H9 (cell line): Measurements from ENCODE around the gene TBC1D7. TPM values are rescaled to one million over a fixed set of nuclear protein-coding genes. Genes with fewer than 3 reads are reported as not detected.

Source experiments
- DNase-seq: peaks from one replicate; pipeline ENCODE4 v3.0.0-alpha.2; 2017
- H2AFZ ChIP-seq: one replicate; pipeline ENCODE4 v1.6.1; 2013; ENCODE audit warnings: mild to moderate bottlenecking, low read length, control low read depth, moderate library complexity
- H2AK5ac ChIP-seq: 2 replicates; pipeline ENCODE4 v1.6.1; 2013; ENCODE audit warnings: low read length, control low read depth, mixed read lengths; ENCODE audit not compliant: insufficient read length
- H2BK120ac ChIP-seq: one replicate; pipeline ENCODE4 v1.6.1; 2013; ENCODE audit warnings: low read depth, mild to moderate bottlenecking, low read length, control low read depth, inconsistent platforms; ENCODE audit not compliant: poor library complexity, severe bottlenecking
- H2BK12ac ChIP-seq: 2 replicates; pipeline ENCODE4 v1.6.1; 2013; ENCODE audit warnings: low read length, control low read depth, mixed read lengths, low read depth; ENCODE audit not compliant: insufficient read length
- H2BK15ac ChIP-seq: 2 replicates; pipeline ENCODE4 v1.6.1; 2013; ENCODE audit warnings: low read depth, low read length, control low read depth
- H2BK20ac ChIP-seq: one replicate; pipeline ENCODE4 v1.6.1; 2013; ENCODE audit warnings: low read depth, mild to moderate bottlenecking, low read length, control low read depth, inconsistent platforms; ENCODE audit not compliant: poor library complexity, severe bottlenecking
- H2BK5ac ChIP-seq: 2 replicates; pipeline ENCODE4 v1.6.1; 2013; ENCODE audit warnings: low read length, control low read depth, mixed read lengths; ENCODE audit not compliant: insufficient read length
- H3K14ac ChIP-seq: 2 replicates; pipeline ENCODE4 v1.6.1; 2013; ENCODE audit warnings: low read length, control low read depth; ENCODE audit not compliant: insufficient read depth
- H3K18ac ChIP-seq: 2 replicates; pipeline ENCODE4 v1.6.1; 2013; ENCODE audit warnings: low read depth, mild to moderate bottlenecking, mixed read lengths, low read length, control low read depth; ENCODE audit not compliant: insufficient read length
- H3K23ac ChIP-seq: 2 replicates; pipeline ENCODE4 v1.6.1; 2013; ENCODE audit warnings: low read length, control low read depth, mixed read lengths, low read depth; ENCODE audit not compliant: insufficient read length
- H3K23me2 ChIP-seq: 2 replicates; pipeline ENCODE4 v1.6.1; 2013; ENCODE audit warnings: low read depth, mild to moderate bottlenecking, mixed read lengths, low read length, control low read depth; ENCODE audit not compliant: insufficient read length, poor library complexity, severe bottlenecking
- H3K27ac ChIP-seq: 2 replicates; pipeline ENCODE4 v1.5.1; 2013; ENCODE audit warnings: low read length, control low read depth, mixed read lengths, low read depth; ENCODE audit not compliant: insufficient read length
- H3K27me3 ChIP-seq: 2 replicates; pipeline ENCODE4 v1.6.1; 2013; ENCODE audit warnings: low read length, control low read depth, inconsistent platforms; ENCODE audit not compliant: insufficient read depth
- H3K4ac ChIP-seq: 2 replicates; pipeline ENCODE4 v1.6.1; 2013; ENCODE audit warnings: low read depth, mild to moderate bottlenecking, control low read depth, inconsistent platforms, low read length, moderate library complexity
- H3K4me1 ChIP-seq: 2 replicates; pipeline ENCODE4 v1.6.1; 2013; ENCODE audit warnings: low read length, control low read depth, inconsistent platforms; ENCODE audit not compliant: insufficient read depth
- H3K4me2 ChIP-seq: 2 replicates; pipeline ENCODE4 v1.6.1; 2013; ENCODE audit warnings: low read length, control low read depth, mixed read lengths; ENCODE audit not compliant: insufficient read length, insufficient read depth
- H3K56ac ChIP-seq: 2 replicates; pipeline ENCODE4 v1.6.1; 2013; ENCODE audit warnings: low read depth, mild to moderate bottlenecking, mixed read lengths, low read length, control low read depth; ENCODE audit not compliant: insufficient read length
- H3K79me1 ChIP-seq: 2 replicates; pipeline ENCODE4 v1.6.1; 2013; ENCODE audit warnings: low read depth, mild to moderate bottlenecking, moderate library complexity, low read length, control low read depth, inconsistent platforms; ENCODE audit not compliant: insufficient read depth, poor library complexity, severe bottlenecking
- H3K79me2 ChIP-seq: 2 replicates; pipeline ENCODE4 v1.6.1; 2013; ENCODE audit warnings: low read length, control low read depth, inconsistent platforms; ENCODE audit not compliant: insufficient read depth
- H3K9ac ChIP-seq: 2 replicates; pipeline ENCODE4 v1.6.1; 2013; ENCODE audit warnings: low read length, control low read depth, mixed read lengths; ENCODE audit not compliant: insufficient read length; ENCODE audit errors: extremely low read depth
- H3K9me3 ChIP-seq: one replicate; pipeline ENCODE4 v1.6.1; 2013; ENCODE audit warnings: low read depth, low read length, inconsistent platforms; ENCODE audit not compliant: control insufficient read depth
- H3T11ph ChIP-seq: one replicate; pipeline ENCODE4 v1.6.1; 2013; ENCODE audit warnings: mild to moderate bottlenecking, low read length, control low read depth, inconsistent platforms
- H4K20me1 ChIP-seq: one replicate; pipeline ENCODE4 v1.6.1; 2013; ENCODE audit not compliant: control insufficient read depth, insufficient read length, insufficient read depth
- H4K5ac ChIP-seq: 2 replicates; pipeline ENCODE4 v1.6.1; 2013; ENCODE audit warnings: low read depth, mild to moderate bottlenecking, mixed read lengths, low read length, control low read depth; ENCODE audit not compliant: insufficient read length
- H4K8ac ChIP-seq: replicated peaks from 2 replicates; pipeline ENCODE4 v1.6.1; 2013; ENCODE audit warnings: low read length, control low read depth, mixed read lengths, low read depth; ENCODE audit not compliant: insufficient read length
- H4K91ac ChIP-seq: 2 replicates; pipeline ENCODE4 v1.6.1; 2013; ENCODE audit warnings: low read depth, mild to moderate bottlenecking, moderate library complexity, mixed read lengths, low read length, control low read depth; ENCODE audit not compliant: insufficient read length
- H3K27ac Mint-ChIP-seq, 3 experiments: 2 replicates in 2 of 3; 3 replicates in 1 of 3; pipeline ENCODE4 v1.8.0; 2020 to 2021; ENCODE audit warnings: mixed read lengths in 3 of 3, mild to moderate bottlenecking in 1 of 3, moderate library complexity in 1 of 3
- H3K27me3 Mint-ChIP-seq: 2 replicates; pipeline ENCODE4 v1.8.0; 2021; ENCODE audit warnings: low read depth, mild to moderate bottlenecking, moderate library complexity, mixed read lengths
- H3K36me3 Mint-ChIP-seq, 3 experiments: 2 replicates in 2 of 3; 3 replicates in 1 of 3; pipeline ENCODE4 v1.8.0; 2020 to 2021; ENCODE audit warnings: low read depth in 3 of 3, mixed read lengths in 3 of 3; ENCODE audit not compliant: insufficient read depth in 1 of 3
- H3K4me1 Mint-ChIP-seq, 2 experiments: 2 replicates each; pipeline ENCODE4 v1.8.0; 2020; ENCODE audit warnings: mixed read lengths in 2 of 2
- H3K4me3 Mint-ChIP-seq, 2 experiments: 2 replicates in 1 of 2; 3 replicates in 1 of 2; pipeline ENCODE4 v1.8.0; 2020 to 2021; ENCODE audit warnings: mild to moderate bottlenecking in 2 of 2, mixed read lengths in 2 of 2, moderate library complexity in 1 of 2
- H3K9me3 Mint-ChIP-seq, 2 experiments: 2 replicates in 1 of 2; 3 replicates in 1 of 2; pipeline ENCODE4 v1.8.0; 2020; ENCODE audit warnings: mild to moderate bottlenecking in 2 of 2, mixed read lengths in 2 of 2, moderate library complexity in 1 of 2
- CTCF ChIP-seq: fragments of 200-600 bp; sonication (generic); conservative IDR thresholded peaks from 3 replicates; pipeline ENCODE4 v1.8.0; 2021; ENCODE audit warnings: antibody characterized with exemption, mild to moderate bottlenecking
- WGBS: extraction: QIAGEN DNeasy Blood & Tissue Kit; methylation state at CpG from one replicate; pipeline ENCODE4 v1.1.7; 2013; ENCODE audit warnings: missing lambda C conversion rate, low lambda C conversion rate, mixed read lengths; ENCODE audit not compliant: insufficient read length; ENCODE audit errors: extremely low coverage; 5-methylcytosine and 5-hydroxymethylcytosine counted together
- total RNA-seq: library from RNA; stranded (reverse); gene quantifications from 2 replicates; pipeline ENCODE4 v1.2.1, GENCODE V29; 2021

The TBC1D7 gene
- total RNA-seq, 1 experiment from 2014 or later: 33.9 TPM

DNA sequence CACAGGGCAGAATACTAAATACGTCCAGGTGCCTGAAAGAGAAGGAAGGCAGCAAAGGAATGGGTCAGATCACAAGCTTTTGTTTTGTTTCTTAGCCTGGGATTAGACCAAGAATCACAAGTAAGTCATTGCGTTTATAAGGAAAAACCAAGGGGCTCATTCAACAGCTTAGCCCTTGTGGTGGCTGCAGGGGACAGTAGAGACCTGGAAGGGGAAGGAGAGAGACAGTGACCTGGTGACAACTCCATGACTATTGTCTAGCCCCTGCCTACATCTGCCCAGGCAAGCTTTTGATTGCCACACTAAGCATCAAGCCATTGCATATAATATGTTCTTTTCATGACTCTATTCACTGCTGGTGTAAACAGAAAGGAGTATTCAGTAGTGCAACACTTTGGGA is 30.2 kb upstream of the TBC1D7 start:
- H3K4me2 ChIP-seq: no peak overlapping the region
- H2AK5ac ChIP-seq: no peak overlapping the region
- no peaks in the 10 kb centered on the region for H3K79me2 ChIP-seq
- WGBS: no CpG with 5 or more reads among the region's 2 CpGs
- H3K23me2 ChIP-seq: no peaks in the 10 kb centered on the region
- no peak overlapping the region for H3K56ac ChIP-seq
- H2BK15ac ChIP-seq: no peak overlapping the region
- H2BK120ac ChIP-seq: no peak overlapping the region
- H3K27me3 ChIP-seq: no peaks in the 10 kb centered on the region
- no peaks in the 10 kb centered on the region for H4K20me1 ChIP-seq
- H2BK5ac ChIP-seq: no peak overlapping the region
- no peak overlapping the region for H3K4ac ChIP-seq
- Mint-ChIP-seq H3K9me3 (no peaks in the 10 kb centered on the region), H3K4me1 (peaks cover 41 to 45% of the 10 kb centered on the region in 2 experiments), H3K36me3 (no peaks in the 10 kb centered on the region), H3K27ac (peak overlapping the region; percentile 61 to 79 (median 62); a peak in 4 of 7 replicates), H3K4me3 (no peak overlapping the region), H3K27me3 (no peaks in the 10 kb centered on the region)
- H2BK12ac ChIP-seq: no peak overlapping the region
- H3K27ac ChIP-seq: no peak overlapping the region
- no peak overlapping the region for H3K14ac ChIP-seq
- H4K5ac ChIP-seq: no peak overlapping the region
- H3K9ac ChIP-seq: no peak overlapping the region
- no peaks in the 10 kb centered on the region for H3K79me1 ChIP-seq
- no peak overlapping the region for H4K8ac ChIP-seq
- no peak overlapping the region for H2AFZ ChIP-seq
- no peak overlapping the region for H3K23ac ChIP-seq
- H3K4me1 ChIP-seq: peaks cover 3% of the 10 kb centered on the region; the same call in 1 of the 2 replicates
- H3K9me3 ChIP-seq: no peaks in the 10 kb centered on the region
- H2BK20ac ChIP-seq: no peak overlapping the region
- no peak overlapping the region for H3K18ac ChIP-seq
- TF ChIP-seq CTCF: no peak
- no peak overlapping the region for H3T11ph ChIP-seq
- DNase-seq: no peak
- H4K91ac ChIP-seq: no peak overlapping the region
